GM04504 (cell line): ENCODE measurements around the gene ZXDC.
A peak's percentile ranks its signal among the peaks of the same experiment; 100 is the strongest.

Experiments used
- DNase-seq: peaks from one replicate; pipeline ENCODE4 v3.0.0-alpha.2; 2012; ENCODE audit warnings: low read depth

Gene ZXDC

GRCh38 chr3:126473292-126474168 lies 2.2 kb downstream of the ZXDC start:
- DNase-seq: no peak

- peak; percentile 87 for DNase-seq
Measured at GRCh38 chr3:126472277-126473006, 3.2 kb downstream of the ZXDC start.

GRCh38 chr3:126469479-126469878 lies 6.2 kb downstream of the ZXDC start:
- no peak for DNase-seq

GRCh38 chr3:126468028-126468891 lies 7.4 kb downstream of the ZXDC start:
- no peak for DNase-seq

GRCh38 chr3:126467611-126467955 lies 8.1 kb downstream of the ZXDC start:
- no peak for DNase-seq

GRCh38 chr3:126466886-126467610 lies 8.6 kb downstream of the ZXDC start:
- no peak for DNase-seq

GRCh38 chr3:126465928-126466544 lies 9.7 kb downstream of the ZXDC start:
- no peak for DNase-seq

GRCh38 chr3:126464997-126465396 lies 10.7 kb downstream of the ZXDC start:
- DNase-seq: no peak

- no peak for DNase-seq
Measured at GRCh38 chr3:126464494-126464893, 11.2 kb downstream of the ZXDC start.

GRCh38 chr3:126464093-126464492 lies 11.6 kb downstream of the ZXDC start:
- DNase-seq: no peak

GRCh38 chr3:126463521-126463920 lies 12.2 kb downstream of the ZXDC start:
- DNase-seq: no peak

- DNase-seq: no peak
Measured at GRCh38 chr3:126461450-126462070, 14.1 kb downstream of the ZXDC start.

- DNase-seq: no peak
Measured at GRCh38 chr3:126460381-126460780, 15.3 kb downstream of the ZXDC start.

- no peak for DNase-seq
Measured at GRCh38 chr3:126459763-126460127, 15.9 kb downstream of the ZXDC start.

- no peak for DNase-seq
Measured at GRCh38 chr3:126459111-126459762, 16.5 kb downstream of the ZXDC start.

- no peak for DNase-seq
Measured at GRCh38 chr3:126456766-126457388, 18.8 kb downstream of the ZXDC start.

GRCh38 chr3:126456211-126456610 lies 19.5 kb downstream of the ZXDC start:
- DNase-seq: no peak

GRCh38 chr3:126454437-126455198 lies 21.1 kb downstream of the ZXDC start:
- DNase-seq: no peak

- no peak for DNase-seq
Measured at GRCh38 chr3:126454025-126454424, 21.7 kb downstream of the ZXDC start.
